Fibroblast of pulmonary artery (primary cell): ENCODE results near the gene ZNF772.

Source experiments
- DNase-seq: peaks from one replicate; pipeline ENCODE4 v3.0.0-alpha.2; 2010; ENCODE audit warnings: low read depth
- H3K4me3 ChIP-seq: replicated peaks from 2 replicates; pipeline ENCODE4 v1.5.1; 2011; ENCODE audit warnings: low read depth, mild to moderate bottlenecking, control low read depth, low read length, moderate library complexity
- CTCF ChIP-seq: IDR thresholded peaks from 2 replicates; pipeline ENCODE4 v1.5.1; 2011; ENCODE audit warnings: mild to moderate bottlenecking, control low read depth, low read length, inconsistent platforms; ENCODE audit errors: missing control alignments

Gene ZNF772

GRCh38 chr19:57419439-57419838, 57.9 kb downstream of the ZNF772 start:
- no peak for DNase-seq
- no peak overlapping the region for H3K4me3 ChIP-seq
- TF ChIP-seq CTCF: no peak
